Testis (tissue), 3 donors: ENCODE data around the gene MMP20. TPM values are rescaled to one million over a fixed set of nuclear protein-coding genes. Genes with fewer than 3 reads are reported as not detected.

Source experiments
- DNase-seq: peaks from one replicate; pipeline ENCODE4 v3.0.0-alpha.2; 2019
- H3K27ac ChIP-seq, 2 donors: fragments of 200-600 bp; sonication (generic); one replicate each; pipeline ENCODE4 v1.5.1; 2019
- H3K27me3 ChIP-seq: fragments of 200-600 bp; sonication (generic); one replicate; pipeline ENCODE4 v1.5.1; 2019
- H3K36me3 ChIP-seq: fragments of 200-600 bp; sonication (generic); one replicate; pipeline ENCODE4 v1.5.1; 2017; ENCODE audit warnings: low read depth; ENCODE audit errors: missing control alignments
- H3K4me1 ChIP-seq: fragments of 200-600 bp; sonication (generic); one replicate; pipeline ENCODE4 v1.5.1; 2019
- H3K4me3 ChIP-seq, 2 donors: fragments of 200-600 bp; sonication (generic); one replicate each; pipeline ENCODE4 v1.5.1; 2017 to 2019
- H3K9me3 ChIP-seq: fragments of 200-600 bp; sonication (generic); one replicate; pipeline ENCODE4 v1.5.1; 2017
- CTCF ChIP-seq, 3 experiments: fragments of 450-650 bp in 2 of 3; fragments of 200-600 bp in 1 of 3; sonication (generic) in 1 of 3; IDR thresholded peaks; one replicate each; pipeline ENCODE4 v1.5.1; 2016 to 2019; ENCODE audit warnings: antibody characterized with exemption in 3 of 3, mild to moderate bottlenecking in 2 of 3, moderate library complexity in 1 of 3
- POLR2A ChIP-seq: fragments of 450-650 bp; IDR thresholded peaks from one replicate; pipeline ENCODE4 v1.6.1; 2017; ENCODE audit warnings: antibody characterized with exemption, mild to moderate bottlenecking, moderate library complexity
- WGBS, 2 donors: methylation state at CpG; one replicate each; pipeline ENCODE4 v1.1.5; 2018; 5-methylcytosine and 5-hydroxymethylcytosine counted together
- intact Hi-C: fragments of 100-400 bp; cut with DNase I; formaldehyde crosslinking; loops from one replicate; pipeline ENCODE4 v1.15.1; 2023; ENCODE audit warnings: low total_unique reads
- polyA plus RNA-seq: library from polyadenylated mRNA; stranded (reverse); fragments of 350-450 nt; fragmentation: Illumina TruSeq; extraction: RNeasy Lipid Tissue Mini Kit (QIAGEN cat#74804); gene quantifications from one replicate; pipeline ENCODE4 v1.2.3, GENCODE V29; 2014; ENCODE audit warnings: low read depth, low replicate concordance; ENCODE audit not compliant: insufficient read depth
- total RNA-seq, 2 donors: library from RNA; depleted of rRNA; stranded (reverse); fragments of >200 nt; gene quantifications; one replicate each; pipeline ENCODE4 v1.2.3, GENCODE V29; 2016

The MMP20 gene
- total and polyA plus RNA-seq, 3 donors from 2014 or later, result 3.1 to 15.5 TPM; not detected in 1

GRCh38 chr11:102662607-102663006, 37.5 kb upstream of the MMP20 start:
- Histone ChIP-seq H3K27ac (no peak overlapping the region), H3K9me3 (no peaks in the 10 kb centered on the region), H3K27me3 (no peaks in the 10 kb centered on the region), H3K36me3 (no peaks in the 10 kb centered on the region), H3K4me1 (no peaks in the 10 kb centered on the region), H3K4me3 (no peak overlapping the region)
- no peak for DNase-seq
- no peak for TF ChIP-seq CTCF (IDR thresholded peaks at IDR 0.05)
- TF ChIP-seq POLR2A, result no peak
- intact Hi-C loops, result loop anchor here (10.0 kb wide), 1 partner anchor 168 kb away; no protein-coding TSS in a partner anchor

- TF ChIP-seq CTCF (IDR thresholded peaks at IDR 0.05) (no peak), POLR2A (no peak)
- Histone ChIP-seq H3K27ac (no peak overlapping the region), H3K36me3 (no peaks in the 10 kb centered on the region), H3K4me3 (no peak overlapping the region), H3K4me1 (no peaks in the 10 kb centered on the region), H3K9me3 (no peaks in the 10 kb centered on the region), H3K27me3 (no peaks in the 10 kb centered on the region)
- DNase-seq, result no peak
- intact Hi-C loops, result loop anchor here (10.0 kb wide), 1 partner anchor 166 kb away; no protein-coding TSS in a partner anchor
- WGBS, 2 donors, result 80 to 84% methylated on average over 4 of the region's 4 CpGs
Observed at GRCh38 chr11:102661040-102661439, 35.9 kb upstream of the MMP20 start.

- Histone ChIP-seq H3K36me3 (no peaks in the 10 kb centered on the region), H3K27me3 (no peaks in the 10 kb centered on the region), H3K9me3 (no peaks in the 10 kb centered on the region), H3K4me1 (peaks cover 3% of the 10 kb centered on the region), H3K27ac (no peak overlapping the region), H3K4me3 (no peak overlapping the region)
- intact Hi-C loops, result no loop called here
- DNase-seq, result no peak
- TF ChIP-seq POLR2A (no peak), CTCF (IDR thresholded peaks at IDR 0.05) (no peak)
- 83 to 86% methylated on average over 1 of the region's 1 CpG for WGBS, 2 donors
Observed at GRCh38 chr11:102656528-102656927, 31.4 kb upstream of the MMP20 start.

GRCh38 chr11:102655547-102655946, 30.4 kb upstream of the MMP20 start:
- Histone ChIP-seq H3K4me3 (no peak overlapping the region), H3K36me3 (no peaks in the 10 kb centered on the region), H3K4me1 (peaks cover 3% of the 10 kb centered on the region), H3K9me3 (no peaks in the 10 kb centered on the region), H3K27ac (no peak overlapping the region), H3K27me3 (no peaks in the 10 kb centered on the region)
- intact Hi-C loops, result no loop called here
- TF ChIP-seq CTCF (IDR thresholded peaks at IDR 0.05) (no peak), POLR2A (no peak)
- DNase-seq, result no peak
- 67 to 76% methylated on average over 2 of the region's 2 CpGs for WGBS, 2 donors

- 93 to 95% methylated on average over 1 of the region's 1 CpG for WGBS, 2 donors
- intact Hi-C loops, result no loop called here
Observed at GRCh38 chr11:102654761-102655160, 29.6 kb upstream of the MMP20 start.

More at GRCh38 chr11:102654761-102655160, 29.6 kb upstream of the MMP20 start:
- DNase-seq, result no peak
- H3K36me3 ChIP-seq, result no peaks in the 10 kb centered on the region
- no peak overlapping the region for H3K27ac ChIP-seq
- TF ChIP-seq POLR2A (no peak), CTCF (IDR thresholded peaks at IDR 0.05) (no peak)
- peaks cover 3% of the 10 kb centered on the region for H3K4me1 ChIP-seq
- no peaks in the 10 kb centered on the region for H3K9me3 ChIP-seq
- no peak overlapping the region for H3K4me3 ChIP-seq
- H3K27me3 ChIP-seq, result no peaks in the 10 kb centered on the region
